DLD1 (cell line): ENCODE data around the gene PKD1L1.

ENCODE experiments used
- in situ Hi-C: cut with HindIII; loops from 2 replicates; pipeline ENCODE4 v1.10.0; 2017; ENCODE audit warnings: low sequenced_read_pairs

Gene PKD1L1

GRCh38 chr7:47884675-47885074, 63.6 kb downstream of the PKD1L1 start:
- in situ Hi-C loops, result no loop called here

GRCh38 chr7:47882635-47883034, 65.6 kb downstream of the PKD1L1 start:
- in situ Hi-C loops, result no loop called here

GRCh38 chr7:47881256-47881655, 67.0 kb downstream of the PKD1L1 start:
- in situ Hi-C loops, result no loop called here

- in situ Hi-C loops, result no loop called here
These were observed 69.6 kb downstream of the PKD1L1 start for GRCh38 chr7:47878662-47879061.

GRCh38 chr7:47877336-47877735, 70.9 kb downstream of the PKD1L1 start:
- in situ Hi-C loops, result no loop called here

GRCh38 chr7:47875998-47876744, 72.1 kb downstream of the PKD1L1 start:
- in situ Hi-C loops, result no loop called here

- in situ Hi-C loops, result no loop called here
These were observed 72.9 kb downstream of the PKD1L1 start for GRCh38 chr7:47875406-47875805.

GRCh38 chr7:47873762-47874161, 74.5 kb downstream of the PKD1L1 start:
- in situ Hi-C loops, result no loop called here

- in situ Hi-C loops, result no loop called here
These were observed 81.0 kb downstream of the PKD1L1 start for GRCh38 chr7:47867286-47867685.

- in situ Hi-C loops, result no loop called here
These were observed 82.1 kb downstream of the PKD1L1 start for GRCh38 chr7:47866120-47866519.

- in situ Hi-C loops, result no loop called here
These were observed 95.7 kb downstream of the PKD1L1 start for GRCh38 chr7:47852330-47853245.

GRCh38 chr7:47847207-47847606, 101.1 kb downstream of the PKD1L1 start:
- in situ Hi-C loops, result no loop called here

GRCh38 chr7:47846138-47846836, 102.0 kb downstream of the PKD1L1 start:
- in situ Hi-C loops, result no loop called here

- in situ Hi-C loops, result no loop called here
These were observed 104.0 kb downstream of the PKD1L1 start for GRCh38 chr7:47844311-47844710.

GRCh38 chr7:47843291-47843690, 105.0 kb downstream of the PKD1L1 start:
- in situ Hi-C loops, result no loop called here

- in situ Hi-C loops, result no loop called here
These were observed 108.9 kb downstream of the PKD1L1 start for GRCh38 chr7:47839381-47839780.

- in situ Hi-C loops, result no loop called here
These were observed 110.4 kb downstream of the PKD1L1 start for GRCh38 chr7:47837826-47838225.

- in situ Hi-C loops, result no loop called here
These were observed 111.6 kb downstream of the PKD1L1 start for GRCh38 chr7:47836503-47837202.

- in situ Hi-C loops, result no loop called here
These were observed 112.2 kb downstream of the PKD1L1 start for GRCh38 chr7:47836080-47836479.

- in situ Hi-C loops, result no loop called here
These were observed 115.1 kb downstream of the PKD1L1 start for GRCh38 chr7:47833211-47833610.
